Measurements from ENCODE around the gene PTCRA.
"Not testable (repeated sequence)": the region's sequence is repeated elsewhere in the genome, so short reads cannot be mapped to it uniquely, and the experiment has no call there.

Gene PTCRA

GRCh38 chr6:42879372-42880239 lies 36.2 kb upstream of the PTCRA start, which contains the start of gene RPL7L1:
Gene RPL7L1 (plus strand): TSS chr6:42879616. CDS start chr6:42879911, 295 bp downstream.
- no peaks in the 10 kb centered on the region for H3K27me3 ChIP-seq (ENCODE audit: insufficient read depth, poor library complexity, severe bottlenecking)
- ATAC-seq (ENCODE audit: low read depth): peak; percentile 96
- peak within 1 kb of the TSS; percentile 76 for H3K27ac ChIP-seq (ENCODE audit: poor library complexity, severe bottlenecking)
- TF ChIP-seq CTCF (IDR thresholded peaks at IDR 0.05; ENCODE audit: poor library complexity, severe bottlenecking): no peak
- H3K36me3 ChIP-seq (ENCODE audit: low read depth): peaks cover 43% of the 10 kb centered on the region
- H3K4me3 ChIP-seq (ENCODE audit: severe bottlenecking): peak within 1 kb of the TSS; percentile 68
- no peaks in the 10 kb centered on the region for H3K9me3 ChIP-seq (ENCODE audit: severe bottlenecking)
- peak; percentile 80 for DNase-seq (ENCODE audit: low spot score)
- H3K4me1 ChIP-seq (ENCODE audit: insufficient read depth, poor library complexity, severe bottlenecking): peaks cover 6% of the 10 kb centered on the region

- H3K4me3 ChIP-seq (ENCODE audit: severe bottlenecking): peak overlapping the region; percentile 68
- not testable (repeated sequence) for H3K4me1 ChIP-seq (ENCODE audit: insufficient read depth, poor library complexity, severe bottlenecking); H3K9me3 ChIP-seq (ENCODE audit: severe bottlenecking); DNase-seq (ENCODE audit: low spot score); H3K27me3 ChIP-seq (ENCODE audit: insufficient read depth, poor library complexity, severe bottlenecking); ATAC-seq (ENCODE audit: low read depth)
- peaks cover 50% of the 10 kb centered on the region for H3K36me3 ChIP-seq (ENCODE audit: low read depth)
- H3K27ac ChIP-seq (ENCODE audit: poor library complexity, severe bottlenecking): peak overlapping the region; percentile 76
Observed at GRCh38 chr6:42880240-42880817, 35.5 kb upstream of the PTCRA start.

- DNase-seq (ENCODE audit: low spot score); H3K4me1 ChIP-seq (ENCODE audit: insufficient read depth, poor library complexity, severe bottlenecking); H3K27me3 ChIP-seq (ENCODE audit: insufficient read depth, poor library complexity, severe bottlenecking); H3K9me3 ChIP-seq (ENCODE audit: severe bottlenecking); ATAC-seq (ENCODE audit: low read depth): not testable (repeated sequence)
- H3K4me3 ChIP-seq (ENCODE audit: severe bottlenecking): peak overlapping the region; percentile 68
- H3K36me3 ChIP-seq (ENCODE audit: low read depth): peaks cover 56% of the 10 kb centered on the region
- peak overlapping the region; percentile 76 for H3K27ac ChIP-seq (ENCODE audit: poor library complexity, severe bottlenecking)
Observed at GRCh38 chr6:42880871-42881270, 35.0 kb upstream of the PTCRA start.

DNA sequence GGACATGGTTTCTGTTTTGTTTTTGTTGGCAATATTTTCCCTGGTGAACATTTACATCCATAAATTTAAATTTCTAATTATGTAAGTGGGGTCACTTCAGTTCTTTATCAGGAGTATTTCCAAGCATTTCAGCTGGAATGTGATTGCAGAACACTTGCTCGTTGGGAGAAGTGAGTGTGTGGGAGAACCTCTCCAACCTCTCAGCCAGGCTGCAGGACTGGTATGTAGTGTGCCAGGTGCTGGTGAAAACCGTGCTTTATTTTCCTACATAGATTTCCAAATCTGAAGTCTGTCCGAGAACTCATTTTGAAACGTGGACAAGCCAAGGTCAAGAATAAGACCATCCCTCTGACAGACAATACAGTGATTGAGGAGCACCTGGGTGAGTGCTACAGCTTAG lies 30.2 kb upstream of the PTCRA start:
- no peaks in the 10 kb centered on the region for H3K27me3 ChIP-seq (ENCODE audit: insufficient read depth, poor library complexity, severe bottlenecking)
- H3K4me3 ChIP-seq (ENCODE audit: severe bottlenecking): no peak overlapping the region
- DNase-seq (ENCODE audit: low spot score) (no peak), ATAC-seq (ENCODE audit: low read depth) (no peak)
- no peak for TF ChIP-seq CTCF (IDR thresholded peaks at IDR 0.05; ENCODE audit: poor library complexity, severe bottlenecking)
- H3K36me3 ChIP-seq (ENCODE audit: low read depth): peaks cover 72% of the 10 kb centered on the region
- peaks cover 14% of the 10 kb centered on the region for H3K4me1 ChIP-seq (ENCODE audit: insufficient read depth, poor library complexity, severe bottlenecking)
- H3K9me3 ChIP-seq (ENCODE audit: severe bottlenecking): no peaks in the 10 kb centered on the region
- H3K27ac ChIP-seq (ENCODE audit: poor library complexity, severe bottlenecking): no peak overlapping the region

GRCh38 chr6:42888201-42888600 lies 27.7 kb upstream of the PTCRA start:
- peaks cover 13% of the 10 kb centered on the region for H3K4me1 ChIP-seq (ENCODE audit: insufficient read depth, poor library complexity, severe bottlenecking)
- H3K36me3 ChIP-seq (ENCODE audit: low read depth): peaks cover 47% of the 10 kb centered on the region
- not testable (repeated sequence) for H3K27me3 ChIP-seq (ENCODE audit: insufficient read depth, poor library complexity, severe bottlenecking); H3K4me3 ChIP-seq (ENCODE audit: severe bottlenecking); ATAC-seq (ENCODE audit: low read depth); DNase-seq (ENCODE audit: low spot score); H3K9me3 ChIP-seq (ENCODE audit: severe bottlenecking)
- peak overlapping the region; percentile 98 for H3K27ac ChIP-seq (ENCODE audit: poor library complexity, severe bottlenecking)

- H3K27ac ChIP-seq (ENCODE audit: poor library complexity, severe bottlenecking): peak overlapping the region; percentile 98
- H3K4me1 ChIP-seq (ENCODE audit: insufficient read depth, poor library complexity, severe bottlenecking): peaks cover 13% of the 10 kb centered on the region
- H3K27me3 ChIP-seq (ENCODE audit: insufficient read depth, poor library complexity, severe bottlenecking): no peaks in the 10 kb centered on the region
- no peak for TF ChIP-seq CTCF (IDR thresholded peaks at IDR 0.05; ENCODE audit: poor library complexity, severe bottlenecking)
- no peaks in the 10 kb centered on the region for H3K9me3 ChIP-seq (ENCODE audit: severe bottlenecking)
- ATAC-seq (ENCODE audit: low read depth) (peak; percentile 1; the same call in 1 of the 3 replicates), DNase-seq (ENCODE audit: low spot score) (no peak)
- peaks cover 31% of the 10 kb centered on the region for H3K36me3 ChIP-seq (ENCODE audit: low read depth)
- peak overlapping the region; percentile 75 for H3K4me3 ChIP-seq (ENCODE audit: severe bottlenecking)
Observed at GRCh38 chr6:42889815-42890214, 26.0 kb upstream of the PTCRA start.
